ENCODE data around the gene BCL2A1.
"Not testable (repeated sequence)": the region's sequence is repeated elsewhere in the genome, so short reads cannot be mapped to it uniquely, and the experiment has no call there.

Gene BCL2A1

GRCh38 chr15:79935556-79936201, 35.3 kb downstream of the BCL2A1 start:
- H3K4me3 ChIP-seq (ENCODE audit: low read length); H3K4me2 ChIP-seq (ENCODE audit: low read length); H3K9ac ChIP-seq (ENCODE audit: low read depth, low read length); H3K27me3 ChIP-seq (ENCODE audit: control insufficient read depth, insufficient read depth, low read length); H3K36me3 ChIP-seq (ENCODE audit: insufficient read depth, low read length); H3K9me3 ChIP-seq (replicated peaks; ENCODE audit: low read length); H3K4me1 ChIP-seq (ENCODE audit: control insufficient read depth, insufficient read depth, low read length): not testable (repeated sequence)

- Histone ChIP-seq H3K4me3 (ENCODE audit: low read length) (no peak overlapping the region), H3K4me2 (ENCODE audit: low read length) (no peak overlapping the region)
Observed at GRCh38 chr15:79933231-79933630, 37.8 kb downstream of the BCL2A1 start.

GRCh38 chr15:79932447-79932846, 38.5 kb downstream of the BCL2A1 start:
- Histone ChIP-seq H3K36me3 (ENCODE audit: insufficient read depth, low read length) (no peaks in the 10 kb centered on the region), H3K4me1 (ENCODE audit: control insufficient read depth, insufficient read depth, low read length) (no peaks in the 10 kb centered on the region), H3K4me2 (ENCODE audit: low read length) (no peak overlapping the region), H3K27me3 (ENCODE audit: control insufficient read depth, insufficient read depth, low read length) (no peaks in the 10 kb centered on the region), H3K9me3 (replicated peaks; ENCODE audit: low read length) (no peaks in the 10 kb centered on the region), H3K9ac (ENCODE audit: low read depth, low read length) (no peak overlapping the region), H3K4me3 (ENCODE audit: low read length) (no peak overlapping the region)

More at GRCh38 chr15:79933231-79933630, 37.8 kb downstream of the BCL2A1 start:
- H3K4me1 ChIP-seq (ENCODE audit: control insufficient read depth, insufficient read depth, low read length): no peaks in the 10 kb centered on the region
- H3K9me3 ChIP-seq (replicated peaks; ENCODE audit: low read length): no peaks in the 10 kb centered on the region
- H3K9ac ChIP-seq (ENCODE audit: low read depth, low read length): no peak overlapping the region
- no peaks in the 10 kb centered on the region for H3K27me3 ChIP-seq (ENCODE audit: control insufficient read depth, insufficient read depth, low read length)
- H3K36me3 ChIP-seq (ENCODE audit: insufficient read depth, low read length): no peaks in the 10 kb centered on the region

GRCh38 chr15:79930516-79930915, 40.5 kb downstream of the BCL2A1 start:
- Histone ChIP-seq H3K27me3 (ENCODE audit: control insufficient read depth, insufficient read depth, low read length) (no peaks in the 10 kb centered on the region), H3K36me3 (ENCODE audit: insufficient read depth, low read length) (no peaks in the 10 kb centered on the region), H3K4me2 (ENCODE audit: low read length) (no peak overlapping the region), H3K4me3 (ENCODE audit: low read length) (no peak overlapping the region), H3K9ac (ENCODE audit: low read depth, low read length) (no peak overlapping the region), H3K9me3 (replicated peaks; ENCODE audit: low read length) (no peaks in the 10 kb centered on the region), H3K4me1 (ENCODE audit: control insufficient read depth, insufficient read depth, low read length) (no peaks in the 10 kb centered on the region)

- no peak overlapping the region for H3K4me3 ChIP-seq (ENCODE audit: low read length)
- H3K4me1 ChIP-seq (ENCODE audit: control insufficient read depth, insufficient read depth, low read length): no peaks in the 10 kb centered on the region
- H3K36me3 ChIP-seq (ENCODE audit: insufficient read depth, low read length): no peaks in the 10 kb centered on the region
- H3K9ac ChIP-seq (ENCODE audit: low read depth, low read length): no peak overlapping the region
- no peaks in the 10 kb centered on the region for H3K9me3 ChIP-seq (replicated peaks; ENCODE audit: low read length)
- H3K27me3 ChIP-seq (ENCODE audit: control insufficient read depth, insufficient read depth, low read length): no peaks in the 10 kb centered on the region
- H3K4me2 ChIP-seq (ENCODE audit: low read length): no peak overlapping the region
Observed at GRCh38 chr15:79929412-79929811, 41.6 kb downstream of the BCL2A1 start.

GRCh38 chr15:79926116-79926515, 44.9 kb downstream of the BCL2A1 start:
- H3K9ac ChIP-seq (ENCODE audit: low read depth, low read length); H3K4me2 ChIP-seq (ENCODE audit: low read length); H3K4me3 ChIP-seq (ENCODE audit: low read length); H3K36me3 ChIP-seq (ENCODE audit: insufficient read depth, low read length); H3K9me3 ChIP-seq (replicated peaks; ENCODE audit: low read length); H3K4me1 ChIP-seq (ENCODE audit: control insufficient read depth, insufficient read depth, low read length); H3K27me3 ChIP-seq (ENCODE audit: control insufficient read depth, insufficient read depth, low read length): not testable (repeated sequence)

GRCh38 chr15:79924379-79924778, 46.6 kb downstream of the BCL2A1 start:
- peak overlapping the region; percentile 97 for H3K4me3 ChIP-seq (ENCODE audit: low read length)
- peaks cover 9% of the 10 kb centered on the region for H3K36me3 ChIP-seq (ENCODE audit: insufficient read depth, low read length)
- no peaks in the 10 kb centered on the region for H3K27me3 ChIP-seq (ENCODE audit: control insufficient read depth, insufficient read depth, low read length)
- H3K9ac ChIP-seq (ENCODE audit: low read depth, low read length): peak overlapping the region; percentile 93
- peaks cover 4% of the 10 kb centered on the region for H3K4me1 ChIP-seq (ENCODE audit: control insufficient read depth, insufficient read depth, low read length)
- peak overlapping the region; percentile 95 for H3K4me2 ChIP-seq (ENCODE audit: low read length)
- H3K9me3 ChIP-seq (replicated peaks; ENCODE audit: low read length): peaks cover 11% of the 10 kb centered on the region

GRCh38 chr15:79923515-79924169, 47.4 kb downstream of the BCL2A1 start:
- Histone ChIP-seq H3K27me3 (ENCODE audit: control insufficient read depth, insufficient read depth, low read length) (no peaks in the 10 kb centered on the region), H3K4me2 (ENCODE audit: low read length) (peak overlapping the region; percentile 95), H3K9ac (ENCODE audit: low read depth, low read length) (peak overlapping the region; percentile 93), H3K4me1 (ENCODE audit: control insufficient read depth, insufficient read depth, low read length) (peaks cover 4% of the 10 kb centered on the region), H3K9me3 (replicated peaks; ENCODE audit: low read length) (peaks cover 11% of the 10 kb centered on the region), H3K36me3 (ENCODE audit: insufficient read depth, low read length) (peaks cover 15% of the 10 kb centered on the region), H3K4me3 (ENCODE audit: low read length) (peak overlapping the region; percentile 97)

- peaks cover 4% of the 10 kb centered on the region for H3K4me1 ChIP-seq (ENCODE audit: control insufficient read depth, insufficient read depth, low read length)
- H3K27me3 ChIP-seq (ENCODE audit: control insufficient read depth, insufficient read depth, low read length): no peaks in the 10 kb centered on the region
- H3K4me2 ChIP-seq (ENCODE audit: low read length): peak overlapping the region; percentile 95
- H3K9ac ChIP-seq (ENCODE audit: low read depth, low read length): peak overlapping the region; percentile 93
- peaks cover 15% of the 10 kb centered on the region for H3K36me3 ChIP-seq (ENCODE audit: insufficient read depth, low read length)
- peak overlapping the region; percentile 97 for H3K4me3 ChIP-seq (ENCODE audit: low read length)
- peaks cover 11% of the 10 kb centered on the region for H3K9me3 ChIP-seq (replicated peaks; ENCODE audit: low read length)
Observed at GRCh38 chr15:79923079-79923514, 47.9 kb downstream of the BCL2A1 start.

GRCh38 chr15:79922512-79923078, 48.4 kb downstream of the BCL2A1 start:
- H3K36me3 ChIP-seq (ENCODE audit: insufficient read depth, low read length): peaks cover 15% of the 10 kb centered on the region
- peaks cover 11% of the 10 kb centered on the region for H3K9me3 ChIP-seq (replicated peaks; ENCODE audit: low read length)
- H3K4me3 ChIP-seq (ENCODE audit: low read length): peak overlapping the region; percentile 97
- H3K27me3 ChIP-seq (ENCODE audit: control insufficient read depth, insufficient read depth, low read length): no peaks in the 10 kb centered on the region
- peak overlapping the region; percentile 93 for H3K9ac ChIP-seq (ENCODE audit: low read depth, low read length)
- peaks cover 4% of the 10 kb centered on the region for H3K4me1 ChIP-seq (ENCODE audit: control insufficient read depth, insufficient read depth, low read length)
- H3K4me2 ChIP-seq (ENCODE audit: low read length): peak overlapping the region; percentile 95

GRCh38 chr15:79919749-79920511, 51.1 kb downstream of the BCL2A1 start:
- H3K9me3 ChIP-seq (replicated peaks; ENCODE audit: low read length): peaks cover 18% of the 10 kb centered on the region
- no peaks in the 10 kb centered on the region for H3K27me3 ChIP-seq (ENCODE audit: control insufficient read depth, insufficient read depth, low read length)
- H3K4me1 ChIP-seq (ENCODE audit: control insufficient read depth, insufficient read depth, low read length): peaks cover 4% of the 10 kb centered on the region

More at GRCh38 chr15:79919749-79920511, 51.1 kb downstream of the BCL2A1 start:
- Histone ChIP-seq H3K4me3 (ENCODE audit: low read length) (no peak overlapping the region), H3K36me3 (ENCODE audit: insufficient read depth, low read length) (peaks cover 28% of the 10 kb centered on the region), H3K9ac (ENCODE audit: low read depth, low read length) (no peak overlapping the region), H3K4me2 (ENCODE audit: low read length) (no peak overlapping the region)
